ENCODE results near the gene AGER.

AGER gene

DNA sequence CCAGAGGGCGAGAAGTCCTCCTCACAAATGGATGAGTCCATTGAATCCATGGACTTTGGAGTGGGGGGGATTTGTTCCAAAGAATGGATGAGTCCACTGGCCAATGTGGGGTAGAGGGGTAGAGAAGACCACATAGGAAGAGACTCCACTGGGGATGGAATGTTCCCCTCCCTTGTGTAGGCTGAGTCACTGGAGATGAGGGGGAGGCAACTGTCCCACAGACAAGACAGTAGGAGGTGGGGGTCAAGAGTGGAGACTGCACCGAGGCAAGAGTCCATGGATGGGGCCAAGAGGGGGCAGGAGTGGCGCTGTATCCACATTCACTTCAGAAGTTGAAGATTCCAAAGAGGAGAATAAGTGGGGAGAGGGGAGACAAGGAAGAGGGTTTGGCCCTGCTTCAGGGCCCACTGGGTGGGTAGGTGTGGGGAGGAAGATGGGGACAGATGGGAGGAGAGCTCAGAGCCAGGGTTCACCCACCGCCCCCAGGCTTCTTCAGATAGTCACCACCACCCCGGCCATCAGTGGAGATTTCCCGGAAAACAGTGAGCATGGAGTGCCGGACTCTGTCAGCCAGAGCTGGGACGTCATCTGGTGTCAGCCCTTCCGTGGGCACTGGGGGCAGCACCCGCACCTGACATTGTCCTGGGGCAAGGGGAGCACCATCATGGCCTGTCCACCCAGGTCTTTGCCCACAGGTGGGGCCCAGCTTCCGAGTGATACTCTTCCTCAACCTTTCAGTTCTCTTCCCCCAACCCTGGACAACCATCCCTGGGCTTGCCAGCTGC, 15.1 kb downstream of the AGER start:
- DNase-seq (ENCODE audit: low read depth) = no peak

DNA sequence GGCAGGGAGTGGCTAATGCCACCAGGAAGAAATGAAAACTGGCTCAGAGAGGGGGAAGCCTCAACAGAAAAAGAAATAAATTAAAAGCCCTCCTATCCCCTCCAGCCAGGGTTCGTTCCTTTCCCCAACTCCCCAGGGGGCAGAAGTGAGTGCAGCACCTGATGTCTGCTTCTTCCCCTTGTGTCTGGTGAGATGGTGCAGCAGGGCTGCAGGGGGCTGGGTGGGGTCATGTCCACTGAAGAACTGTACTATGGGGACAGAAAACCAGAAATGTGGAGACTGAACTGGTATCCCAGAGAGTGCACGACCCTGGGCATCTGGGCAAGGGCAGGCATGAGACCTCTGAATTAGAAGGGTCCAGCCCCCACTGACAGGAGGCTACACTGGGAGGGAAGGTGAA, 15.7 kb downstream of the AGER start:
- no peak for DNase-seq (ENCODE audit: low read depth)

DNA sequence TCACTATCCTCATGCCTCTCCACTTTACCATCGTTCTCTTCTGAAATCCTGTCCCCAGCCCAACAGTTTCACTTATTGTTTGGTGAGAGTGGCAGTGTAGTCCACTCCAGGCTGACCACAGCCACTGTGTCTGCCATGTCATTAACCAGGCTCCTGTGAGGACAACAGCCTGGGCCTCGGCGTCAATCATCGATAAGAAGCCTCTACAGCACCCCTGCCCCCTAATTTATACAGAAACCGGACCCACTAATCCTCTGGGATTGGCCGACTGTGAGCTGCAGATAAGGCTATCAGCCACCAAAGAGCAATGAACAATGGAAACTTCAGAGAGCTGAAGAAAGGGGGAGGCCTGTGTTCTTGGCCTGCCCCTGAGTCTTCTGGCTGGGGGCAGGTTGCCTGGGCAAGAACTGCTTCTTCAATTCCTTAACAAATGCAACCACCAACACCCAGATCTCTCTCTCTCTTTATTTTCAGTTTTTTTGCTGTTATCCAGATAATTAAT, 16.2 kb downstream of the AGER start:
- no peak for DNase-seq (ENCODE audit: low read depth)

DNA sequence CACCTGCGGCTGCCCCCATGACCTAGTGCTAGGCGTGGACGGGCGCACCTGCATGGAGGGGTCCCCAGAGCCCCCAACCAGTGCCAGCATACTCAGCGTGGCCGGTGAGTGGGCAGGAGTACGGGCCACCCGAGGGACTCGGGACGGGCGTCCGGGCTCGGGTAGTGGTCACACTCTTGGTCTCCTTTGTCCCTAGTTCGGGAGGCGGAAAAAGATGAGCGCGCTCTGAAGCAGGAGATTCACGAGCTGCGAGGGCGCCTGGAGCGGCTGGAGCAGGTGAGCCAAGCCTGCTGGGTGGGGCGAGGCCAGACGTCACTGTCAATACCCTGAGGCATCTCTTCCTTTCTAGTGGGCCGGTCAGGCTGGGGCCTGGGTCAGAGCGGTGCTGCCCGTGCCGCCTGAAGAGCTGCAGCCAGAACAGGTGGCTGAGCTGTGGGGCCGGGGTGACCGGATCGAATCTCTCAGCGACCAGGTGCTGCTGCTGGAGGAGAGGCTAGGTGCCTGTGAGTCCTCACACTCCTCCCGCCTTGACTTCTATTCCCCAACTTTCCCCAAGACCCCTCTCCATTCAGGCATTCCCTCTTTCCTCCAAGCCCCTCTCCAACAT, 16.8 kb downstream of the AGER start:
- no peak for DNase-seq (ENCODE audit: low read depth)

DNA sequence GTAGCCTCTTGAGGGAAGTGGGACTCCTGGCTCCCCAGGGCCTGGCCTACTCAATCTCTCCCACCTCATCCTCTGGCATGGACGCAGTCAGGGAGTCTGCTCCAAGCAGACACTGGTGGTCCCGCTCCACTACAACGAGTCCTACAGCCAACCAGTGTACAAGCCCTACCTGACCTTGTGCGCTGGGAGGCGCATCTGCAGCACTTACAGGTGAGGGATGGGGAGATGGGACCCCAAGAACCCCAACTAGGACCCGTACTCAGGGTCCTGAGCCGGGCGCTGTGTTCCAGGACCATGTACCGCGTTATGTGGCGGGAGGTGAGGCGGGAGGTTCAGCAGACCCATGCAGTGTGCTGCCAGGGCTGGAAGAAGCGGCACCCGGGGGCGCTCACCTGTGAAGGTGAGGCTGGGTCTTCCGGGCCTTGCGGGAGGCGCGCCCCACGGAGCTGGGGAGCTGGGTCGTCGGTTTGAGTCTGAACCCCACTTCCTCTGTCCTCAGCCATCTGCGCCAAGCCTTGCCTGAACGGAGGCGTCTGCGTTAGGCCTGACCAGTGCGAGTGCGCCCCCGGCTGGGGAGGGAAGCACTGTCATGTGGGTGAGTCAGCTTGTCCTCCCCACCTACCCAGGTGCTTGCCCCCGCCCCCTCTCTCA, 17.5 kb downstream of the AGER start:
- no peak for DNase-seq (ENCODE audit: low read depth)

DNA sequence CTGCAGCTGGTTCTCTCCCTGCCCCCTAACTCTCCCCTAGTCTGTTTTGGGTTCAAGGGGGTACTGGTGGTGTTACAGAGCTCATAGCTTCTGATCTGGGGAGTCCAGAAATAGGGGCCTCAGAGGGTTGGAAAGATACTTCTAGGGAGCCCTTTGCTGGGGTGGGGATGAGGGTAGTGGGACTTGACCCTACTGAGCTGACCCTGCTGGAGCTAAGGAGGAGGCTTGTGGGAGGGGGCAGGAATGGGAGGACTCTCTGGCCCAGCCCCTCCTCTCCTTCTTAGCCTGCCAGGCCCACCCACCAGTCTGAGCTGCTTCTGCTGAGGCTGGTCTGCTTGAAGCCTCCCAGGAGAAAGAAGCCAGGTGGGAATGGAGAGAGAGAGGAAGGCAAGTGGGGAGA, 19.8 kb downstream of the AGER start, which contains the start of gene EGFL8:
Gene EGFL8, plus strand, starts transcription at position 301 of the 400 bp plus-strand sequence. CDS start 1,571 bp downstream, outside the sequence.
- DNase-seq (ENCODE audit: low read depth) = no peak

DNA sequence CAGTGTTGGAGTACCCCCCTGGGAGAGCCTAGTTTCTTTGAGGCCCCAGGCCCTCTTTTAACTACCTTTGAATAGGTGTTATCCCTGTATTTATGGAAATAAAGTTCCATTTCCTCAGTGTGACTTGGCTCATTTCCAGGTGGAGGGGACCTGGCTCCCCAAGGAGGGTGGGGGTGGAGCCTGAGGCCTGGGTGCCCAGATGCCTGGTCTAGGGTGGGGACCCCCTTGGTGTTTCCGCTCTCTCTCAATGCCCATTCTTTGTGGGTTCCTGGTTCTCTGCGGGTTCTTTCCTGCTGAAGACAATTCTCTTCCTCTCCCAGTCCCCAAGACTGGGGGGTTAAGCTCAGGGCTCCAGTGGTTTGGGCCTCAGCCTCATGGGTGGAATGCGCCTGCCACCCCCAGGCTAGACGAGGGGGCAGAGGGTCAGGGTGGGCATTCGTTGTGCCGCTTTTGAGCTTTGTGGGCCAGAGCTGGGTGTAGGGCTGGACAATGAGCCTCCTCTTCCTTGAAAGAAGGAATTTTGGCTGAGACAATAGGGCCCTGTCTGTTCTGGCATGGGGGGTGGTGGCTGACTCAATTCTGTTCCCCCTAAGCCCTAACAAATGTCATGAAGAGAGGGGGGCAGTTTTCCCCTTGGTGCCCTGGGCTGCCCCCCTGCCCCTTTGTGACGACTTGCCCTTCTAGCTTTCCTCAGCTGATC, 20.3 kb downstream of the AGER start:
- DNase-seq (ENCODE audit: low read depth) = no peak

- DNase-seq (ENCODE audit: low read depth) = no peak
These were observed 26.0 kb downstream of the AGER start for GRCh38 chr6:32158052-32158451.

GRCh38 chr6:32156891-32157290, 27.2 kb downstream of the AGER start:
- DNase-seq (ENCODE audit: low read depth) = no peak

DNA sequence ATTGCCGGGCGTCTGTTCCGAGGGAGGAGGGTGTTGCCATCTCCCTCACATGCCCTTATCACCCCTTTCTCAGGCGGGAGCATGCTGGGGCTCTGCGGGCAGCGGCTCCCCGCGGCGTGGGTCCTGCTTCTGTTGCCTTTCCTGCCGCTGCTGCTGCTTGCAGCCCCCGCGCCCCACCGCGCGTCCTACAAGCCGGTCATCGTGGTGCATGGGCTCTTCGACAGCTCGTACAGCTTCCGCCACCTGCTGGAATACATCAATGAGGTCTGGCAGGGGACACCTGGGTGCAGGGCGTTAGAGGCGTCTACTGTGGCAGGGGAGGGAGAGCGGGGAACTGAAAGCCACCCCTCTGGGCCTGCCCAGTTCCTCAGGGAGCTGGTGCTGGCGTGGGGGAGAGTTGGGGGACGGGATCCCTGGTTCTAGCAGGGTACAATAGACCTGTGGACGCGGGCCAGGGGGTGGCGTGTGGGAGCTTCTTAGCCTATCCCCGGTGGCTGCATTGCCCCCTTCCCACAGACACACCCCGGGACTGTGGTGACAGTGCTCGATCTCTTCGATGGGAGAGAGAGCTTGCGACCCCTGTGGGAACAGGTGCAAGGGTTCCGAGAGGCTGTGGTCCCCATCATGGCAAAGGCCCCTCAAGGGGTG, 29.4 kb downstream of the AGER start:
- peak; percentile 28 for DNase-seq (ENCODE audit: low read depth)

DNA sequence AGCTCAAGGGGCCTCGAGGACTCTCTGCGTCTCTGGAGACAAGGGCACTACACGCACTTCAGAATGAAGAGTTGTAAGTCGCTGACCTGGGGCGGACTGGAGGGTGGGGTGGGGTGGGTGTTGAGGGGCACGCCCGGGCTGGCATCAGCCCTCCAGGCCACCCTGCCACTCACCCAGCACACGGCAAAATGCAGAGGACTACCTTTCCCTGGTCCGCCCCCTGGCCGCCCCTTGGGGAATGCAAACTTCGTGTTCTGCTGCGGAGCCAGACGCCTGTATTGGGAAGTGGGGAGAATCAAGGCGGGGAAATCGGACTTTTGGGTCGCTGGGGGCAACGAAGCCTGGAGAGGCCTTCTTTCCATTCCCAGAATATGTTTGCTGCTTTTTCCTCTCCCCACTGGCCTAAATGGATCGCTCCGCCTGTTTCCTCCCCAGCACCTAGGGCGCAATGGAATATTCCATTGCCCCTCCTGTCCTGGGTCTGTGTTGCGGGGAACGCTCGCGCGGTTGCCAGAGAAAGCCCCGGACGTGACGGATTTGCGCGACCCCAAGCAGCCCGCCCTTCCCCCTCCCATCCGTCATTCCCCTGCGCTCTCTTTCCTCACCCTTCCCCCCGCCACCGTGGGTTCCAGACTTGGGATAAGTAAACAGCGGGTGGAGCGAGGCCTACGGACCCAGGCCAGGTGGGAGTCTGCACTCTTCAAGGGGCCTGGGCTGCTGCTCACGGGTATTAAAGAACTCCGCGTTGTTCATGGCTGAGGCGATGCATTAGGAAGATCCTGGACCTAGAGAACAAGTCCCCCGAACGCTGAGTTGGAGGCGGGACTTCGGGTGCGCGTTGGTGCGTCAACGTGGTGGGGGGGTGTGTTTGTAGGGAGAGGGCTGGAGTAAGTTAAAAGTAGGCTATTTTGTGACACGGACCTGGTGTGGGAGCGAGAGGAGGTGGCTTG, 30.2 kb downstream of the AGER start, which contains the start of gene PPT2:
Gene PPT2, plus strand, starts transcription at position 578 of the 950 bp plus-strand sequence. CDS start 454 bp downstream, outside the sequence.
- peak; percentile 52 for DNase-seq (ENCODE audit: low read depth)

- DNase-seq (ENCODE audit: low read depth) = no peak
These were observed 31.1 kb downstream of the AGER start for GRCh38 chr6:32152769-32153563.

DNA sequence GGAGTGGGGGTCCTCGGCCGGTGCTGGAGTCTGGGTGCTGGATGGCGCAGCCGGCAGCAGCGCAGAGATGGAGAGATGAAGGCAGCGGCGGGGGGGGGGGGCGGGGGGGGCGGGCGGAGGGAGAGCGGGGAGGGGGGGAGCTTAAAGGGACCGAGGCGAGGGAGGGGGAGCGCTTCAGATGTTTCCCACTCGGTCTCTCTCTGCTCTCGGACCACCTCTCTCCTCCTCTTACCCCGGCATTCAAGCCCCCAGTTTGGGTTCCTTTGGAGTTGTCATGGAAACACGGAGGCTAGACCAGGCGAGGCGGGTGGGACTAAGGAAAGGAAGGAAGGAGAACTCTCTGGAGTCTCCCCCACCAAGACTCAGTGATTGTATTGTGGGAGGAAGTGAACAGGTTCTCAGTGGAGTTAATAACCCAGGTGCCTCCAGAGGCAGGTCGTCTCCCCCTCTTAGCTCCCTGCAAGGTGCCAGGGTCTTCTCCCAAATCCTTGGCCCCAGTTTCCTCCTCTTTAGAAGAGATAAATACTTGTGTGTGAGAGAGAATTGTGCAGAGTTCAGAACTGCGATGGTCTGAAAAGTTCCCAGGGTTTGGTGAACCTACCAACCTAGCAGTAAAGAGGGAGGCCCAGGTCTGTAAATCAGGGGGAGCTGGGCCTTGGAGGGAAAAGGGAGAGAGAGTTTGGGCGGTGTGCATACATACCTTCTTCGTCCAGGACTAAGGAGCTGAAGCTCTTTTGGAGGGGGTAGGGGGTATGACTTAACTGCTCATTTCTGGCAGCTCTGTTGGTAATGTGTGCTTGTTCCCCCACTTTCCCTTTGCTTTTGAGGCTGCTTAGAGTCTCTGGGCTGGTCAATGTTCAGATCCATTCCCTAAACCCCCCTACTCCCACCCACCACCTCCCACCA, 31.9 kb downstream of the AGER start, which contains the start of gene PRRT1:
Gene PRRT1, minus strand, starts transcription at position 77 of the 906 bp plus-strand sequence. CDS start 112 bp downstream, outside the sequence.
- DNase-seq (ENCODE audit: low read depth) = no peak

- no peak for DNase-seq (ENCODE audit: low read depth)
These were observed 32.7 kb downstream of the AGER start for GRCh38 chr6:32151181-32151862.

DNA sequence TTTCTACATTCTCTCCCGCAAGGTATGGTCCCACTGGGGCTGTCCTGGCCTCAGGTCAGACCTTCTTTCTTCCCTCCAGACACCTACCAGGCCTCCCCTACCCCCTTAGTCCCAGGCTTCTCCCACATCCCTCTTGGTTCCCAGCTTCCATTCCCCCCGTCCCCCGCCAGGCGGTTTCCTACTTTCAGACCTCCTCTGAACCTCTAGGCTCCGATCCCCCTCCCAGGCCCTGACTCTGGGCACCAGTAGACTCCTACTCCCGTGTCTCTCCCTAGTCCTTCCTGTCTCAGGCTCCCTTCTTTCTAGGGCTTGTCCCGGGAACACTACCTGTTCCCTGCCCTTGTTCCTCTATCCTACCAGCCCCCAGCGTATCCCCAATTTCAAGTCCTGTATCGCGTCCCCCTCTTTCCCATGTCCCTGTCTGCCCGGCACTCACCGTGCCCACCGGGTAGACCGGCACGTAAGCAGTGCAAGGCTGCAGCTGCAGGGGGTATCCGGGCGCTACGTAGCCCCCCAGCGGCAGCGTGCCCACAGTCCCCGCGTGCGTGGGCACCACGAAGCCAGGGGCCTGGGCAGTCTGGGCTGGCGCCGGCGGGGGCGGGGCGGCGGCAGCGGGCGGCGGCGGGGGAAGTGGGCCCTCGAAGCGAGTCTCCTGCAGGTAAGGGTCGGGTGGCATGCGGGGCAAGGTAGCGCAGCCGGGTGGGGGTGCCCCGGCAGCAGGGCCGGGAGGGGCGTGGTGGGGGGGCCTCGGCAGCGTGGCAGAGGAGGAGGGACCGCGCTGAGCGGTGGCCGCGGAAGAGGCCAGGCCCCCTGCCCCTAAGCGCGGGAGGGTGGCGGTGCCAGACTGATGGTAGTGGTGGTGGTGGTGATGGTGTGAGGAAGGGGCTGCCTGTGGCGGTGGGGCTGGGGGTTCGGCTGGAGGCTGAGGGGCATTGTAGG, 33.9 kb downstream of the AGER start:
- DNase-seq (ENCODE audit: low read depth) = no peak

DNA sequence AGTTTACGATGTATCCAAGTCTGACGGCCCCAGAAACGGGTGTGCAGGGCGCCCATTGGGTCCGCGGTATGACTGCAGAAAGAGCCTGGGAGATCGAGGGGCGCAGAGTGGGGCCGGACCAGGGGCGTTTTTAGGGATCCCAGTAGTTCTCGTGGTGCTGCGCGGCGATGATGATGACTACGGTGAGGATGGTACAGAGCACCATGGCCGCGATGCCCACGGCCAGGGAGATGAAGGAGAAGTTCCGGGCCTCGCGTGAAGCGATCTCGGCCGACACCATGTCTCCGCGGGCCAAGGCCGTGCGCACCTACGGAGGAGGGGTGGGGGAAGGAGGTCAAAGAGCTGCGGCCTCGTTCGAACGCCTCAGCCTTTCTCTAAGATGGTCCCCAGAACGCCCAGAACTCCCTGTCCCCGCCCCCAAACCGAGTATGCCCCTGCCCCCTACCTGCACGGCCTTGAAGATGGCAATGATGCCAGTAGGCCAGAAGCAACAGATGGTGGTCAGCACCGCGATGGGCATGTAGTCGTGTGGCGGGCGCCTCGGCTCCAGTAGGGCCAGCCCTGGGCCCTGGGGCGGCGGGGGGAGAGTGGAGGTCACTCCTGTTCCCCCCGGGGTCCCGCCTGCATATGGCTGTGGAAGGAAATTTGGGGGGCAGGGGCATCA, 34.8 kb downstream of the AGER start:
- no peak for DNase-seq (ENCODE audit: low read depth)

Measured in T-helper 22 cell (primary cell).